ENCODE data around the gene PRIMPOL. TPM values are rescaled to one million over a fixed set of nuclear protein-coding genes. Genes with fewer than 3 reads are reported as not detected.
"Not testable (repeated sequence)": the region's sequence is repeated elsewhere in the genome, so short reads cannot be mapped to it uniquely, and the experiment has no call there.

PRIMPOL gene, protein sequence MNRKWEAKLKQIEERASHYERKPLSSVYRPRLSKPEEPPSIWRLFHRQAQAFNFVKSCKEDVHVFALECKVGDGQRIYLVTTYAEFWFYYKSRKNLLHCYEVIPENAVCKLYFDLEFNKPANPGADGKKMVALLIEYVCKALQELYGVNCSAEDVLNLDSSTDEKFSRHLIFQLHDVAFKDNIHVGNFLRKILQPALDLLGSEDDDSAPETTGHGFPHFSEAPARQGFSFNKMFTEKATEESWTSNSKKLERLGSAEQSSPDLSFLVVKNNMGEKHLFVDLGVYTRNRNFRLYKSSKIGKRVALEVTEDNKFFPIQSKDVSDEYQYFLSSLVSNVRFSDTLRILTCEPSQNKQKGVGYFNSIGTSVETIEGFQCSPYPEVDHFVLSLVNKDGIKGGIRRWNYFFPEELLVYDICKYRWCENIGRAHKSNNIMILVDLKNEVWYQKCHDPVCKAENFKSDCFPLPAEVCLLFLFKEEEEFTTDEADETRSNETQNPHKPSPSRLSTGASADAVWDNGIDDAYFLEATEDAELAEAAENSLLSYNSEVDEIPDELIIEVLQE
- total RNA-seq: 6.5 and 10.1 TPM in 2 replicates

DNA sequence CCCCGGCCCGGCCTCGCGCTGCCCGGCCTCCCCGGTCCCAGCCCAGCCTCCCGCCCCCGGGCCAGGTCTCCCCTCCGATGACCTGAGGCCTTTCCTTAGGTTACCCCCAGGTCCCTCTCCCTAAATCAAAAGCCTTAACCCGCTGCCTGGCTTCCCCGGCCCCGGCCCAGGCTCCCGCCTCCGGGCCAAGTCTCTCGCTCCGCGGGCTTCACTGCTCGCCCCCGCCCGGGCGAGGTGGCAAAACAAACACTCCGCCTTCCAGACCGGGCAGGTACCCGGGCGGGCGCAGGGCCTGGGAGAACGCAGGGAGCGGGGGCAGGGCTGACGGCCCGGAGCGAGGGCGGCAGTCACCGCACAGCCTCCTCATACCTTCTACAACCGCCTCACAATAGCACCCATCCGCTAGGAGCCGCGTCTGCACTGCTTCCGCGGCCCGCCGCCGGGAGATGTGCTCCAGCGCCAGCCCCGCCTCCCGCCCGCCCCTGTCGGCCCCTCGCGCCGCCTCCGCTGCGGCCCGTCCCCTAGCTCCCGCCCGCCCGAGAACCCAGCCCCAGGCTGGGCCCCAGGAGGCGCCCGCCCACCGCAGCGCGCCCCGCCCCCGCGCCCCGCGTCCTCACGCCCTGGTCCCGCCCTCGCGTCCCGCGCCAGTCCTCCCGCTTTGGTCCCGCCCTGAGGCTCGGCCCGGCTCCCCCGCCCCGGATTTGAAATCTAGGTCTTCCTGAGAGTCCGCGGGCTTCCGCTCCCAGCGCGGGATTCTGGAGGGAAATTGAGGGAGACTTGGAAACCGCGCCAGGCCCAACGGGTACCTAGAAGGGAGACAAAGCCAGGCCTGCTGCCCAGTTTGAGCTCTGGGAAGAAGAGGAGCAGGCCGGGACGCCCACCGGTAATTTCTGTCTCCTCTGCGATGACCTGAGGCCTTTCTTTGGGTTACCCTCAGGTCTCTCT lies at the start of gene PRIMPOL, which contains the start of gene CASP3:
Gene PRIMPOL (plus strand): TSS at position 713 of the 945 bp plus-strand sequence. CDS start 7,403 bp downstream, outside the sequence.
Gene CASP3 (minus strand): TSS at position 422 of the 945 bp plus-strand sequence. CDS start 10,994 bp downstream, outside the sequence.
- peak; percentile 96 to 97 for DNase-seq (ENCODE audit: low read depth in 2 of 2)

- DNase-seq (ENCODE audit: low read depth in 2 of 2): not testable (repeated sequence)
Measured at GRCh38 chr4:184600982-184601381, 48.6 kb upstream of the PRIMPOL start.

GRCh38 chr4:184602857-184603256 lies 46.7 kb upstream of the PRIMPOL start:
- not testable (repeated sequence) for DNase-seq (ENCODE audit: low read depth in 2 of 2)

- not testable (repeated sequence) for DNase-seq (ENCODE audit: low read depth in 2 of 2)
Measured at GRCh38 chr4:184607429-184607828, 42.1 kb upstream of the PRIMPOL start.

- no peak for DNase-seq (ENCODE audit: low read depth in 2 of 2)
Measured at GRCh38 chr4:184612074-184612473, 37.5 kb upstream of the PRIMPOL start.

DNA sequence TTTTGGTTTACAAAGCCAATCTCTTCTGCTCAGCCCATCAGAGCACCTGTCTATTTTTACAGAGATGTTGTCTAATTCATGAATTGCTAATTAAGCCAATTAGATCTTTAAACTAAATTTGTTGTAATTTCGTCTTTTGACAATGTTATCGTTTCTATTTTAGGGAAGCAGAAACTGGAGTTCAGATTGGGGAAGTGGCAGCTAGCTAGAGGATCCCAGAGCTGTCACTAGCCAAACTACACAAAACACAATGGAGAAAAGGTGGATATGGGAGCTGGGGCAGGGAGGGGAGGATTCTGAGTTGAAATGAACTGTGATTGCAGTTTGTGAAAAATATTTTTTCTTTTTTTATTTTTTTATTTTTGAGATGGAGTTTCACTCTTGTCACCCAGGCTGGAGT lies 36.1 kb upstream of the PRIMPOL start:
- DNase-seq (ENCODE audit: low read depth in 2 of 2): no peak

DNA sequence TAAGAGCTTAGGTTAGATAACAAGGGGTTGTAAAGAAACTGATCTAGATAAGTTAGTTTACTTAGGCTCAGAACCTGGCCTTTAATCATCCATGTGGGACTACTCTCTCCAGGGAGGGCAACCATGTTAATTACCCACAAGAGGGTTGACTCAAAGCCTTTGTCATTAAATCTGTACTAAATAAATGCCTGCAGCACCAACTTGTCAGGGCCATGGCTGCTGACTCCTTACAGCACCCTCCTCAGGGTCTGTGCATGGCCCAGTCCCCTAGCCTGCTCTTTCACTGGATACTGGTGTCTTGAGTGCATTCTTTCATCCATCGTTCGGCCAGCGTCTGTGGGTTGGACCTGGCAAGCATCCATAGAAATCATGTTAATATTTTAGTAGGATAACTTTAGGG lies 35.0 kb upstream of the PRIMPOL start:
- no peak for DNase-seq (ENCODE audit: low read depth in 2 of 2)

DNA sequence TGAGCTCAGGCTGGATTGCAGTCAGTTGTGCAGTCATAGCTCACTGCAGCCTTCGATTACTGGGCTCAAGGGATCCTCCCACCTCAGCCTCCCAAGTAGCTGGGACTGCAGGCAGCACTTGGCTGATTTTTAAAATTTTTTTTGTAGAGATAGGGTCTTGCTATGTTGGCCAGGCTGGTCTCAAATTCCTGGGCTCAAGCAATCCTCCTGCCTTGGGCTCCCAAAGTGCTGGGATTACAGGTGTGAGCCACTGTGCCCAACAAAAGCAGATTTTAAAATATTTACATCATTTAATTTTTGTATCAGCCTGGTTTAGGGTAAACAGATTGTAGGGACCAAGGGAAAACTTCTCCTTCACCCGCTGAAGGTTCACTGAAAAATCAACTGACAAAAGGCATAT lies 33.4 kb upstream of the PRIMPOL start:
- not testable (repeated sequence) for DNase-seq (ENCODE audit: low read depth in 2 of 2)

DNA sequence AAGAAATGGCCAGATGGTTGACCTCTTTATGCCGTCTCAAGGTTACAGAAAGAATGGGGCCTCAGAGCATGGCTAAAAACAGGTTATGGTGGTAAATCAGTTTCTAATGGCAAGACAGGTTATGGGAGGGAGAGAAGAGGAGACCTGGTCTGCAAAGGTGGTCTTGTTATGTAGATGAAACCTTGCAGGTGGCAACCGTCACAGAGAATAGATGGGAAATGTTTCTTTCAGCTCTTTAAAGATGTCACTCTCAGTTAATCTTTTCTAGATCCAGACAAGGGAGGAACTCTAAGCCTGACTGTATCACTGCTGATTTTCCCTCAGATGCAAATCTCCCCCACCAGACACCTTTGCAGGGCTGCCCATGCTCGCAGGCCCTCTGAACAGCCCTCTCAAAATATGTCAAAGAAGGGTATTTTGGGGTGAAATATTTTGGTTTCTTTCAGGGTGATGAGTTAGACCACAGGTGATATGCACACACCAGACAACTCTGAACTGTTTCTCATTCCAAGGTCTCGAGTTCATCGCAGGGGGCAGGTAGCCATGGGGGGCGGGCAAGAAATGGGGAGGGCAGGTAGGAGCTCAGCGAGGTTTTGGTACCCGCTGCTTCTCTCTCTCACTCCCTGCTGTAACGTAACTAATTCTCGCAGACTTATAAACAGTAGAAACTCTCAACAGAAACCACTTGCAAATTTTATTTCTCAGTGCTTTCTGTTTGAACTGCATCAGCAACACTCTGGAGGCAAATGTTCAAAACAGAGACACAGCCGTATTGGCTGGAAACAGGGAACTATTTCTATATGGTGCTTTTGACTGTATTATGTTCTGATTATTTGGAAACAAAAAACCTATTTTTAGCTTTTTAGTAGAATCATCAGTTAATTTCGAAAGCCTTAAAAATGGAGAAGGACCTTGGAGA lies 32.6 kb upstream of the PRIMPOL start:
- DNase-seq (ENCODE audit: low read depth in 2 of 2): no peak

DNA sequence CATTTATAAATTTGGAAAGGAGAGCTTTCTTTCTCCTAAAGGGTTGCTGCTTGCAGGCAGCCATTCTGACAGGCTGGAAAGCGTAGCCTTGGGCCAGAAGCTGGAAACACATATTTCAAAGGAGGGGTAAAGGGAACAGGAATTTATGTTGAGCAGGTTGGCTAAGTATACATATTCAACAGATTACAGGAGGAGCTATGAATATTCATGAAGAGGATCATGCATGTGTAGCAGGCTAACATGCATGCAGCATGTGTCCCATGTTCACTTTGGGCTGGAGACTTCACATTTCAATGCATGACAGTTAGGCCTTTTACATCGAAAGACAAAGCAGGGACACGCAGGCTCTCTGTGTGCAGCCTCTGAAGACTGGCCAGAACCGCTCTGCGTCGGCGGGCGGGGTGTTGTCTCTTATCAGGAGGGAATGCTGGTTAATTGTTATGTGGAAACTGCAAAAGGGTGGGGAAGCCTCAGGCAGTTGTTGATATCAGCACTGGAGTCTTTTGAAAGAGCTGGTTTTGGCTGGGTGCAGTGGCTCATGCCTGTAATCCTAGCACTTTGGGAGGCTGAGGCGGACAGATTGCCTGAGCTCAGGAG lies 31.8 kb upstream of the PRIMPOL start:
- DNase-seq (ENCODE audit: low read depth in 2 of 2): no peak

DNA sequence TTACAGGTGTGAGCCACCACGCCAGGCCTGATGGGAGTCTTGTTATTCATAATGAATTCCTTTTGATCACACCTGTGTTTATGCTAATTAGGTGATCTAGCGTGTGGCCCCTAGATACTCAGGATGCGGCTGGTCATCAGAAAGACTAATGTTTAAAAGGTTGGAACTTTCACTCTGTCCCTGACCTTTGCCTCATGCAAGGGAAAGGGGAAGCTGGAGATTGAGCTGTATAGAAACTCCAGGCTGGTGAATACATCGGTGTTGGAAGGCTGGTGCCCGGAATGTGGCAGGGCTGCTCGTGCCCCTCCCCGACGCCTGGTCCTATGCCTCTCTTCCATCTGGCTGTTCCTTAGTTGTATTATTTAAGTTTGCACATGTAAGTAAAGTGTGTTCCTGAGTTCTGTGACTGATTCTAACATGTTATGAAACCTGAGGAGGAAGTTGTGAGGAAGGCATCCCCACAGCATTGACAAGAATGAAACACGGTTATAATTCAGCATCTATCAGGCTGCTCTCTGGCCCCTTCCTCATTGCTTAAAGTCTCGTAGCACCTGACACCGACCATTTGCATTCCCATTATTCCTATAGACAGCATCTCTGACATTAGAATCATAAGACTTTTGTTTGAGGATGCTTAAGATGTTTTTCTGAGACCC lies 29.2 kb upstream of the PRIMPOL start:
- DNase-seq (ENCODE audit: low read depth in 2 of 2): no peak

- no peak for DNase-seq (ENCODE audit: low read depth in 2 of 2)
Measured at GRCh38 chr4:184621518-184621917, 28.0 kb upstream of the PRIMPOL start.

DNA sequence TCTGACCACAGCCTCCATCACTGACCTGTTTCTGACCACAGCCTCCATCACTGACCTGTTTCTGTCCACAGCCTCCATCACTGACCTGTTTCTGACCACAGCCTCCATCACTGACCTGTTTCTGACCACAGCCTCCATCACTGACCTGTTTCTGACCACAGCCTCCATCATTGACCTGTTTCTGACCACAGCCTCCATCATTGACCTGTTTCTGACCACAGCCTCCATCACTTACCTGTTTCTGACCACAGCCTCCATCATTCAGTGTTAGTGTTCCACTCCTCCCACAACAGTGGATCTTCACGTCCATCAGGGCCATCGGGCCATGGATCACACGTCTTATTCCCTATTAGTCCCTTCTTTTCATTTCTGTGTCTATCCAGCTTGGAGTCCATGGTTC lies 25.0 kb upstream of the PRIMPOL start:
- not testable (repeated sequence) for DNase-seq (ENCODE audit: low read depth in 2 of 2)

DNA sequence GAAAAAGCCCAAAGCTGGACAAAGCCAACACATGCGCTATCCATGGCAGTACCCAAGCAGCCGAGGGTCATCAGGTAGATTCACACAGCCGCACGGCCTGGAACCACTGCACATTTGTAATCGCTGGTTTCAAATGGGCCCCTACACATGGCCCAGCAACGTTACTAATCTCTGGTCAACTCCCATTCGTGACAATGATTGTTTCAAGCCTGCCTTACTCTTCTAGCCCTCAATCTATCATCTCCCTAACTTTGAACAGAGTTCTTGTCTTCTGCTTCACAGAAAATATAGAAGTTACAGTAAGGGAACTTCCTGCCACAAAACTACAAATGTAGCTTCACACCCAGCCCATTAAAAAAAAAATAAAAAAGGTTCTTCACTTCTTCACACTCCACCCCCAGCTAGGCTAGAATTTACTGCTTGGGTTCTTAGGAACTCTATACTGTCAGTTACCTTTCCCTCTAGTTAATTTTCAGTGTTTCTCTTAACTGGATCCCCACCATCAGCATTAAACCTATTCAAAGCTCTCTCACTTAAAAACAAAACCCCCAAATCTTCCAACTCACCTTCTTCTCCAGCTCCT lies 24.5 kb upstream of the PRIMPOL start:
- DNase-seq (ENCODE audit: low read depth in 2 of 2): no peak

- not testable (repeated sequence) for DNase-seq (ENCODE audit: low read depth in 2 of 2)
Measured at GRCh38 chr4:184625783-184626596, 23.5 kb upstream of the PRIMPOL start.

GRCh38 chr4:184628103-184628502 lies 21.4 kb upstream of the PRIMPOL start:
- DNase-seq (ENCODE audit: low read depth in 2 of 2): no peak

DNA sequence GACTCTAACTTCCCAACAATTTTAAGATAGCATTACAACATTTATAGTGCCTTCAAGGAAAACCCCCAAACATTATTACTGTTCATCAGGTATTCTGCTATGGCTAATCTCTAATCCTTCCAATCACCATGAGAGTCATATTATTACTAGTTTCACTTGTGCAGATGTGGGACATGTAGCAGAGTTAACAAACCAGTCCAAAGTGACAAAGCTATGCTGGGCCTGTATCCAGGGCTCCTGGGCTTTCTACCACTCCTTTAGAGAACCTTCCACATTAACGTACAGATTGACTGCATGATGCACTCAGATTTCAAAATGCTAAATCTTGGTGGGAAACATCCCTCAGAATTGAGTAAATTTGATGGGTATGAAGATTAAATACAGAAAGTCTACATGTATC lies 16.7 kb upstream of the PRIMPOL start:
- no peak for DNase-seq (ENCODE audit: low read depth in 2 of 2)

DNA sequence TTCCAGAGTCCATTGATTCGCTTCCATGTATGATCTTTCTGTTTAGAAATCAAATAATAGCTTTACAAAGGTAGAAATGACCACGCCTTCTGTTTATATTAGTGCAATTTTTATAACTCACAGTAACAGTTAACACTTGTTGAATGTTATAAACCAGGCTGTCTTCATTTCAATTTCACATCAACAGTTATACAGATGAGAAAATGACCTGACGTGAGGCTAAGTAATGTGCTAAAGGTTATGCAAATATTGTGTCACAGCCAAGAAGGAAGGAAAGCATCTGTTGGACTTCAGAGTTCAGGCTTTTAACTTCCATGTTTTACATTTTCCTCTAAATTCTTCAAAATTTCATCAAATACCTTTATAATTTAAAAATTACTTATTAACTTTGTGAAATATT lies 14.2 kb upstream of the PRIMPOL start:
- no peak for DNase-seq (ENCODE audit: low read depth in 2 of 2)

DNA sequence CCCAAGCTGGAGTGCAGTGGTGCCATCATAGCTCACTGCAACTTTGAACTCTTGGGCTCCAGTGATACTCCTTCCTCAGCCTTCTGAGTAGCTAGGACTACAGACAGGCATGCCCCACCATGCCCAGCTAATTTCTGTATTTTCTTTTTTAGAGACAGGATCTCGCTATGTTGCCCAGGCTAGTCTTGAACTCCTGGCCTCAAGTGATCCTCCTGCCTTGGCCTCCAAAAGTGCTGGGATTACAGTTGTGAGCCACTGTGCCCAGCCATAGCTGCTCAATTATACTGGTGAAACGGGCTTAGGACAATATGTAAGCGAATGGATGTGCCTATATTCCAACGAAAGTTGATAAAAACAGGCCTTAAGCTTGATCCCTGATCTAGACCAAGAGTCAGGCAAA lies 13.4 kb upstream of the PRIMPOL start:
- DNase-seq (ENCODE audit: low read depth in 2 of 2): no peak

All from lung microvascular endothelial cell (primary cell).